Measurements from ENCODE around the gene MRPS17. TPM values are rescaled to one million over a fixed set of nuclear protein-coding genes. Genes with fewer than 3 reads are reported as not detected.

Gene MRPS17
- total RNA-seq, 2 experiments from 2014 or later: 37.8 to 38.6 TPM

DNA sequence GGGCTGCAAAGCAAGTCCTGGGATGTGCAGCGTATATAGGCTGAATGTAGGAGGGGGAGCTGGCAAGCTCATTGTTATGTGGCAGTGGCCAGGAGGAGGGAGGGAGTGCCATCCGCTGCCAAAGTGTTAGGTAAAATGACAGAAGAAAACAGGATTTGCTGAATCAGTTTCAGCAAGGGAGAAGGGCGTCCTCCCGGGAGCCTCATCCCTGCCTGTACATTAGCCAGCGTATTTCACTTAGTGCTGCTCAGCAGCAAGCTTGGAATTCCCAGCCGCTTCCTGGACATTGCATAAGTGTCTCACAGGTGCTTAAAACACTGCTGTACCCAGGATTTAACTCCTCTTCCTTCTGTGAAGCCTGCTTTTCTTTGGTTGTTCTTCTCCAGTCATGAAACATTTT lies 15.2 kb downstream of the MRPS17 start:
- ChIA-PET CTCF (interaction anchor here (0.5 to 1.3 kb wide), 2 partner anchors 51 to 711 kb away, joined by 3 read pairs; no protein-coding TSS in a partner anchor), POLR2A (no interaction called here)

DNA sequence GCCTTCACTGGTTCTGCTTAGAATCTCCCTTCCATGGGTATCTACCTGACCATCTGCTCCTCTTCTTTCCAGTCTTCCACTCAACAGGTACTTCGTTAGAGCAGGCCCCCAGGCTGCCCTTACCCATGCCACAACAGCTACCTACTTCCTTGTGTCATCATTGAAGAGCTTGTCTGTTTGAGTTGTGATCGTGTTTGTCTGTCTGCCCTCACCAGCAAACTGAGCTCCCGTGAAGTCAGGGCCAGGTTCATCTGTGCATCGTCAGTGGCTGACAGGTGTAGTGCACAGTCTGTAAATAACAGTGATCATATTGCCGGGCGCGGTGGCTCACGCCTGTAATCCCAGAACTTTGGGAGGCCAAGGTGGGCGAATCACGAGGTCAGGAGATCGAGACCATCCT lies 17.7 kb downstream of the MRPS17 start:
- CTCF ChIA-PET: no interaction called here
- POLR2A ChIA-PET: no interaction called here

DNA sequence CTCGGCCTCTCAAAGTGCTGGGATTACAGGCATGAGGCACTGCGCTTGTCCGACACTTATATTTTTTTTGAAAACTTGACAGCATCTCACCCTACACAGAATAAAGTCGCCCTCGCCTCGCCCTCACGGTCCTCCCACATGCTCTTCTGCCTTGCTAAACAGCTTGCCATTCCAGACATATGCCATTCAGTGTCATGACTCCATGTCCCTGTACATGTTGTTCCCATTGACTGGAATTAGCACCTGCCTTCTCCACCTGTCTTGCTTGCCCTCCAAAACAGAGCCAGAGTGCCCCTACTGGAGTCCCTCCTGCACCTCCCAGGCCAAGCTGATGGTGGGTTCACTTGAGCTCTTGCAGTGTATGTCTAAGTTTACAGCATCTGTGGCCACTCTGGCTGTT lies 18.9 kb downstream of the MRPS17 start:
- CTCF ChIA-PET: no interaction called here
- POLR2A ChIA-PET: interaction anchor here (0.7 kb wide), 1 partner anchor 661 kb away, joined by 3 read pairs; no protein-coding TSS in a partner anchor

DNA sequence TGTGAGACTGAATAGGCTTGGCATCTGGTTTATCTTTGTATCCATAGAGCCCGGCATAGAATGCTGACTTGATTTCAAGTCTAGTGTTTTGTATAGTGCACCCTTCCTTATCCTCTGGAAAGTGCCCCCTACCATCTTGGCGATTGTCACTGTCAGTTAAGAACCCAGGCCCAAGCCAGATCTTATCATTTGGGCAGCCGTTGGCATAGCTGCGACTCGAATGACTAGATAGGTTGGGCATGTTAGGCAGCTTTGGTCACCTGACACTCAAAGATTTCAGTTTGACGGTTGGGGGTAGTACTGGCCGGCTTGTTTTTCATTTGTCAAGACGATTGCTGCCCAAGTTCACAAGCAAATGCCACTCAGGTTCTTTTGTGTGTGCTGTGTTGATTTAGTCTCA lies 19.3 kb downstream of the MRPS17 start:
- ChIA-PET CTCF (no interaction called here), POLR2A (no interaction called here)

DNA sequence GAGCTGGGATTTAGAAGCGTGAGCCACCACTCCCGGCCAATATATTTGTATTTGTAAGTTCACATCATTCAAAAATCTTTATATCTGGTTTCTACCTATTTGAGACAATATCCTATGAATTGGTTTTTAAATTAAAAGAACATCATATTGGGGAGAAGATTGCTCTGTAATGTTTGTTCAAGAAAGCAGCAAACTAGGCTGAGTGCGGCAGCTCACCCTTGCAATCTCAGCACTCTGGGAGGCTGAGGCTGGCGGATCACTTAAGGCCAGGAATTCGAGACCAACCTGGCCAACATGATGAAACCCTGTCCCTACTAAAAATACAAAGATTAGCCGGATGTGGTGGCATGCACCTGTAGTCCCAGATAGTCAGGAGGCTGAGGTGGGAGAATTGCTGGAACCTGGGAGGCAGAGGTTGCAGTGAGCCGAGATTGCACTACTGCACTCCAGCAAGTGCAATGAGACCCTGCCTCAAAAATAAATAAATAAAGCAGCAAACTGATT lies 22.1 kb downstream of the MRPS17 start:
- ChIA-PET POLR2A (interaction anchor here (0.6 kb wide), 1 partner anchor 22 kb away, joined by 7 read pairs; the partner anchor contains the start of gene MRPS17), CTCF (no interaction called here)

DNA sequence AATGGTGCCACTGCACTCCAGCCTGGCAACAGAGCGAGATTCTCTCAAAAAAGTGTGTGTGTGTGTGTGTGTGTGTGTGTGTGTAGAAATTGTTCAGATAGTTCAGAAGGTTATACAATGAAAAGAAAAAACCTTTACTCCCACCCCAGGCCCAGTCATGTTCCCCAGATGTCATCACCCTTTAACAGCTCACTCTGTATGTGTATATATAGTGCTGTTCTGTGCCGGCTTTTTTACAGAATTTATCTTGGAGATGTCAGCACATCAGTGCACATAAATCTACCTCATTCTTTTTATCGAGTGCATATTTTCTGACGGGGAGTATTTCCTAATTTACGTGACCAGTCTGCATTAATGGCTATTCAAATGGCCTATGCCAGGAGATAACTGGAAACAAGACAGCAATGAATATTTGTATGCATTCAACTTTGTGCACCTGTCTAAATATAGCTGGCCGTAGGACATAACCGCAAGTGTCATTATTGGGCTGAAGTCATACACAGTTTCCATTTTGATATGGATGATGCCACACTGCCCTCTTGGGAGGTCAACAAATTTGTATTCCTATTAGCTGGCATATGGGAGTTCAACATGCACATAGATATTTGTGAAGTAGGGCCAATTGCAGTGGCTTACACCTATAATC lies 24.4 kb downstream of the MRPS17 start:
- ChIA-PET CTCF (no interaction called here), POLR2A (no interaction called here)

DNA sequence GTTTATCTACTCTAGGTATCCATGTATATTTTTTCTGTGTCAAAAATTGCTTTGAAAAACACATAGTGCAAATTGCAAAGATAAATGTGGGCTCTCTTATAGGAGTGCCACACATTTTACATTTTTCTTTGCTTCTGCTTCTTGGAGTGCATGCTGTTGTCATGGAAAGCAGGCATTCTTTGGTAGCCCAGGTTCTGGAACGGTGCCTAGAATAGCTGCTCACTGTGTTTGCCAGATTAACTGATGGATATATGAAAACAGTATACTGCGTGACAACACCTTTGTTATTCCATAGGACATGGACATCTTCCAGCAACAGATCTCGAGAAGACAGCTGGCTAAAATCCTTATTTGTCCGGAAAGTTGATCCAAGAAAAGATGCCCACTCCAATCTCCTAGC lies 26.2 kb downstream of the MRPS17 start:
- POLR2A ChIA-PET: no interaction called here
- CTCF ChIA-PET: no interaction called here

DNA sequence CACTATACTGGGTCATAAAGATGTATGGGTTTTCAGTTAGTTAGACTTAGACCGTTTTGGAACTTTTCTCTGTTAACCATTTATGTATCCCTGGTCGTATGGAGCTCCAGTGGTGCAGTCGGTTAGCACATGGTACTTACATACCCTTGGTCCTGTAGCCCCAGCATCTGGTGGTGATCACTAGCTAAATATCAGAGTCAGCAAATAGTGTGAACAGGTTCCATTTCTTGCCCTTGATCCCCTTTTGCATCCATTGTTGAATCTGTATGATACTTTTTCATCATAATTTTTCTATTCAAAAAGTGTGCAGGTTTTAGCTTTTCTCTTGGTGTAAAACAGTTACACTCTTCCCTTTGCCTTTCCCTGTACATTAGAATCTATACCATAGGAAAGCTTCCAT lies 28.6 kb downstream of the MRPS17 start:
- POLR2A ChIA-PET: no interaction called here
- CTCF ChIA-PET: no interaction called here

DNA sequence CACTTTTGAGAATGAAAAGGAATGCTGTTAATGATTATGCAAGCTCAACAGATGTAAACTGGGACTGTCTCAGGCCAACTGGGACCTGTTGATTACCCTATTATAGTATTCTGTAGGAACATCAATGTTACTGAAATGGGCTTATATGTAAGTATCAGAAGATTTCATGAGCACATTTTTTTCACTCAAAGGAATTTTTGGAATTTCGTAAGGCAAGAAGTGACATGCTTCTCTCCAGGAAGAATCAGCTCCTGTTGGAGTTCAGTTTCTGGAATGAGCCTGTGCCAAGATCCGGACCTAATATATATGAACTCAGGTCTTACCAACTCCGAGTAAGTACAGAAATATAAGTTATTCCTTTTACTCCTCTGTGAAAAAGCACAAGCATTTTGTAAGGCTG lies 31.9 kb downstream of the MRPS17 start:
- POLR2A ChIA-PET: no interaction called here
- CTCF ChIA-PET: no interaction called here

DNA sequence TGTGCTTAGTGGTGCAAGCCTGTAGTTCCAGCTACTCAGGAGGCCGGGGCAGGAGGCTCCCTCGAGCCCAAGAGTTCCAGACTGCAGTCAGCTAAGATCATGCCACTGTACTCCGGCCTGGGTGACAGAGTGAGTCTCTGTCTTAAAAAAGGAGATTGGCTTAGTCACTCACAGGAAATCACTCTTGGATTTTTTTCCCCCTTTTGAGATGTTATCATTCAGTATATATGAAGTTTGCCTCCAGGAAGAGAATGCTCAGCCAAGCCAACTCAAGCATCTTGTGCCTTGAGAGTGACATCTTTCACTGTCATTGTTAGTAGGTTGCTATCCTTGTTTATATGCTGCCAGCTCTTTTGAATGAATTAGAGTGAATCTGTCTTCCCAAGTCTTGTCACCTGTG lies 40.7 kb downstream of the MRPS17 start:
- CTCF ChIA-PET: no interaction called here
- POLR2A ChIA-PET: no interaction called here

DNA sequence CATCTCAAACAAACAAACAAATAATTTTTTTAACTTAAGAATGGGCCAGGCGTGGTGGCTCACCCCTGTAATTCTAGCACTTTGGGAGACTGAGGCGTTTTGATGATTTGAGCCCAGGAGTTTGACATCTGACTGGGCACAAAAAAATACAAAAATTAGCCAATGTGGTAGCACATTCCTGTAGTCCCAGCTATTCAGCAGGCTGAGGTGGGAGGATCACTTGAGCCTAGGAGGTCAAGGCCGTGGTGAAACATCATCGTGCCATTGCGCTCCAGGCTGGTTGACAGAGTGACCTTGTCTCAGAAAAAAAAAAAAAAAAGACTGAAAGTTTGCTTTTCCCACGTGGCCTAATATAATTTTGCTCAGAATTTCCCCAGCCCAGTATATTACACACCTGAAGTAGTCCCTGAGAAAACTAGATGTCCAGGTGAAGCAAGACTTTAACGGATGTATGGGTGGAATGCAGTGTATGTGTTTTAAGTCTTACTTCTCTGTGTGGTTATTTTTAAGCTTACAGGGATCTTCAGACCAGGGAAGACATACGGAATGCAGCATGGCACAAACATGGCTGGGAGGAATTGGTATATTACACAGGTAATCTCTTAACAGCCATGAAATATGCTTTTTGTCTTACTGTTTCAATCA lies 45.3 kb downstream of the MRPS17 start:
- CTCF ChIA-PET: no interaction called here

DNA sequence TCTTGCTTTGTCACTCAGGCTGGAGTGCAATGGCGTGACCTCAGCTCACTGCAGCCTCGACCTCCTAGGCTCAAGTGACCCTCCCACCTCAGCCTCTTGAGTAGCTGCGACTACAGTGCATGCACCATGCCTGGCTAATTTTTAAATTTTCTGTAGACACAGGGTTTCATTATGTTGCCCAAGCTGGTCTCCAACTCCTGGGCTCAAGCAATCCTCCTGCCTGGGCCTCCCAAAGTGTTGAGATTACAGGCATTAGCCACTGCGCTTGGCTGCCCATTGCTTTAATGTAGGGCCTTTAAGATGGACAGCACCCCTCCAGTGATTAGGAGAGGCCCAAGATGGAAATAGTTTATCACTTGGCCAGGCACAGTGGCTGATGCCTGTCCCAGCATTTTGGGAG lies 52.1 kb downstream of the MRPS17 start:
- ChIA-PET POLR2A (interaction anchor here (0.6 kb wide), 1 partner anchor 71 kb away, joined by 5 read pairs; no protein-coding TSS in a partner anchor), CTCF (interaction anchor here (0.9 kb wide), 1 partner anchor 362 kb away, joined by 3 read pairs; no protein-coding TSS in a partner anchor)

More for the DNA sequence above, 45.3 kb downstream of the MRPS17 start:
- POLR2A ChIA-PET: no interaction called here

Other genes starting within 250 kb of the MRPS17 start
- gene SEPTIN14, start 89.1 kb upstream of the MRPS17 start, total RNA-seq: not detected
- gene ZNF713, start 64.4 kb upstream of the MRPS17 start, total RNA-seq: 1 to 10 TPM; 1.3 to 1.7 TPM
- 10 to 100 TPM; 46.4 to 46.5 TPM for gene NIPSNAP2, start 12.7 kb downstream of the MRPS17 start, total RNA-seq
- 10 to 100 TPM; 36.6 to 39.5 TPM for gene PSPH, start 99.6 kb downstream of the MRPS17 start, total RNA-seq
- gene CCT6A, start 99.9 kb downstream of the MRPS17 start, total RNA-seq: 100 to 1,000 TPM; 343 to 345 TPM
- gene SUMF2, start 112.4 kb downstream of the MRPS17 start, total RNA-seq: 100 to 1,000 TPM; 144 to 145 TPM
- 1 to 10 TPM; 1.3 to 1.6 TPM for gene PHKG1, start 141.1 kb downstream of the MRPS17 start, total RNA-seq
- gene CHCHD2, start 154.6 kb downstream of the MRPS17 start, total RNA-seq: 100 to 1,000 TPM; 665 to 666 TPM
- not detected for gene NUPR2, start 164.5 kb downstream of the MRPS17 start, total RNA-seq

Data from activated CD8-positive, alpha-beta memory T cell treated with anti-CD3 and anti-CD28 coated beads for 36 hours (primary cell).